Stimulated activated memory B cell treated with anti-CD40 and anti-IgM and Interleukin-4, amounts not matched to agents 10 μg/mL and 1 μg/mL and 100 μg/mL, for 72 hours (primary cell): ENCODE measurements around the gene RAD9B.
A peak's percentile ranks its signal among the peaks of the same experiment; 100 is the strongest.
"Not testable (repeated sequence)": the region's sequence is repeated elsewhere in the genome, so short reads cannot be mapped to it uniquely, and the experiment has no call there.

ENCODE experiments used
- ATAC-seq: fragments of 150-1000 bp; cut with Tn5 transposase; 2 replicates; pipeline ENCODE4 v1.10.0; 2021
- H3K27ac Mint-ChIP-seq: one replicate; pipeline ENCODE4 v1.8.0; 2022; ENCODE audit warnings: mild to moderate bottlenecking, mixed read lengths
- H3K27me3 Mint-ChIP-seq: one replicate; pipeline ENCODE4 v1.8.0; 2022; ENCODE audit warnings: mixed read lengths
- H3K36me3 Mint-ChIP-seq: one replicate; pipeline ENCODE4 v1.8.0; 2022; ENCODE audit warnings: mixed read lengths
- H3K4me1 Mint-ChIP-seq: one replicate; pipeline ENCODE4 v1.8.0; 2022; ENCODE audit warnings: mixed read lengths
- H3K4me3 Mint-ChIP-seq: one replicate; pipeline ENCODE4 v1.8.0; 2022; ENCODE audit warnings: mild to moderate bottlenecking, moderate library complexity, mixed read lengths
- H3K9me3 Mint-ChIP-seq: one replicate; pipeline ENCODE4 v1.8.0; 2022; ENCODE audit warnings: mixed read lengths

Gene RAD9B

DNA sequence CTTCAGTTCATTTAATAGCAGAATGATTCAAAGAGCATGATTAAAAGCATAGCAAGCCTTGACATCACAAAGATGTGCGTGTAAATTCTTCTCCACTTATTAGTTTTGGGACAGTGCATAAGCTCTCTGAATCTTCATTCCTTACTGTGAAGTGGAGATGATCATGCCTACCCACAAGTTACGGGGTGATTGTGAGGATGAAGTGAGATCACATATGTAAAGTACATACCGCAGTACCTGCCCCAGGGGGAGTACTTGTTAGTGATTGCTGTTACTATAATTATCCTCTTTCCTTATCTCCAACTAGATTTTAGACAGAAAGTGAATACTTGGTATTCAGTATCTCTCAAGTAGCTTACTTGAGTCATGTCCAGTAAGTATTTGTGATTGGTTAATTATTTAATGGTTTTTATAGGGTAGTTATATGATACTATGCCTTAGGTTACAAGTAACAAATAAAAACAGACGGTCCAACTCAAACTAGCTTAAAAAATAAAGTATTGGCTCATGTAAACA is 6.0 kb downstream of the RAD9B start:
- H3K4me3 Mint-ChIP-seq = no peak overlapping the region
- no peak overlapping the region for H3K27ac Mint-ChIP-seq
- H3K4me1 Mint-ChIP-seq = no peaks in the 10 kb centered on the region
- no peaks in the 10 kb centered on the region for H3K27me3 Mint-ChIP-seq
- no peaks in the 10 kb centered on the region for H3K36me3 Mint-ChIP-seq
- no peak for ATAC-seq
- no peaks in the 10 kb centered on the region for H3K9me3 Mint-ChIP-seq

DNA sequence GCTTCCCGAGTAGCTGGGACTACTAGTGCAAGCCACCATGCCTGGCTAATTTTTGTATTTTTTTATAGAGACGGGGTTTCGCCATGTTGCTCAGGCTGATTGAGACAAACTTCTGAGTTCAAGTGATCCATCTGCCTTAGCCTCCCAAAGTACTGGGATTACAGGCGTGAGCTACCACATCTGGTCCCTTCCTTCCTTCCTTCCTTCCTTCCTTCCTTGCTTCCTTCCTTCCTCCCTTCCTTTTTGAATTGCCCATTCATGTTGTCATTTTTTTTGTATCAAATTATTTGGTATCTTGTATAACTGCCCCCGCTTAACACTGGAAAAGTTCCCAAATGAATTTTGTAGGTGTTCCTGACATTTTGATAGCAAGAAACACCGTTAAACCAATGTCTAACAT is 11.7 kb downstream of the RAD9B start:
- ATAC-seq = no peak
- no peak overlapping the region for H3K27ac Mint-ChIP-seq
- no peaks in the 10 kb centered on the region for H3K27me3 Mint-ChIP-seq
- no peaks in the 10 kb centered on the region for H3K9me3 Mint-ChIP-seq
- H3K4me3 Mint-ChIP-seq = no peak overlapping the region
- no peaks in the 10 kb centered on the region for H3K4me1 Mint-ChIP-seq
- no peaks in the 10 kb centered on the region for H3K36me3 Mint-ChIP-seq

DNA sequence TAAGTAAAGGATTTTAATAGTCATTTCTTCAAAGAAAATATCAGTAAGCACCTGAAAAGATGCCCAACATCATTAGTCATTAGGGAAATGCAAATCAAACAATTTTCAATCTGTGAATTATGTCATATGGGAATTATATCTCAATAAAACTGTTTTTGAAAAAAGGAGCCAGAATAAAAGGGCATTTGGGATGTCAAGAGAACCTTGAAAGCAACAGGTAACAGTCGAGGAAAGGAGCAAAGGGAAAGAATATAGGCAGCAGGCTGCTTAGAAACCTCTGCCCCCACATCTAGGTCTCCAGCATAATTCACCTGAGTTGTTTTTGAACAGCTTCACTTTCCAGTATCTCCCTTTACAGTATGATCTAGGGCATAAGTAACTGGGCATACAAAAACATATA is 12.2 kb downstream of the RAD9B start:
- no peaks in the 10 kb centered on the region for H3K9me3 Mint-ChIP-seq
- H3K27ac Mint-ChIP-seq = no peak overlapping the region
- ATAC-seq = no peak
- no peaks in the 10 kb centered on the region for H3K4me1 Mint-ChIP-seq
- H3K27me3 Mint-ChIP-seq = no peaks in the 10 kb centered on the region
- H3K36me3 Mint-ChIP-seq = no peaks in the 10 kb centered on the region
- no peak overlapping the region for H3K4me3 Mint-ChIP-seq

DNA sequence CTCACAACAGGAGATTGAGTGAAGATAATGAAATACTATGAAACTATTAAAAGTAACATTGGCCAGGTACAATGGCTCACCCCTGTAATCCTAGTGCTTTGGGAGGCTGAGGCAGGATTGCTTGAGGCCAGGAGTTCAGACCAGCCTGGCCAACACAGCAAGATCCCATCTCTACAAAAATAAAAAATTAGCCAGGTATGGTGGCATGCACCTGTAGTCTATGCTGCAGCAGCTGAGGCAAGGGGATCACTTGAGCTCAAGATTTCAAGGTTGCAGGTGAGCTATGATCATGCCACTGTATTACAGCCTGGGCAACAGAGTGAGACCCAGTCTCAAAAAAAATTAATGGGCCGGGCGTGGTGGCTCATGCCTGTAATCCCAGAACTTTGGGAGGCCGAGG is 14.9 kb downstream of the RAD9B start:
- Mint-ChIP-seq H3K9me3 (no peaks in the 10 kb centered on the region), H3K27me3 (no peaks in the 10 kb centered on the region), H3K4me1 (no peaks in the 10 kb centered on the region), H3K36me3 (no peaks in the 10 kb centered on the region), H3K27ac (no peak overlapping the region), H3K4me3 (no peak overlapping the region)
- no peak for ATAC-seq

DNA sequence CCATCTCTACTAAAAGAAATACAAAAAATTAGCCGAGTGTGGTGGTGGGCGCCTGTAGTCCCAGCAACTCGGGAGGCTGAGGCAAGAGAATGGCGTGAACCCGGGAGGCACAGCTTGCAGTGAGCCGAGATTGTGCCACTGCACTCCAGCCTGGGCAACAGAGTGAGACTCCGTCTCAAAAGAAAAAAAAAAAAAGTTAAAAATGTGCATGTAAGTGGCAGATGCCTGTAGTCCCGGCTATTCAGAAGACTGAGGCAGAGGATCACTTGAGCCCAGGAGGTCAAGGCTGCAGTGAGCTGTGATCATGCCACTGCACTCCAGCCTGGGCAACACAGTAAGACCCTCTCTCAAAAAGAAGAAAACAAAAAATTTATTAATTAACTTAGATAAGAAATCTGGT is 15.9 kb downstream of the RAD9B start:
- H3K36me3 Mint-ChIP-seq, H3K27me3 Mint-ChIP-seq, H3K27ac Mint-ChIP-seq, H3K9me3 Mint-ChIP-seq, ATAC-seq, H3K4me1 Mint-ChIP-seq, H3K4me3 Mint-ChIP-seq: not testable (repeated sequence)

DNA sequence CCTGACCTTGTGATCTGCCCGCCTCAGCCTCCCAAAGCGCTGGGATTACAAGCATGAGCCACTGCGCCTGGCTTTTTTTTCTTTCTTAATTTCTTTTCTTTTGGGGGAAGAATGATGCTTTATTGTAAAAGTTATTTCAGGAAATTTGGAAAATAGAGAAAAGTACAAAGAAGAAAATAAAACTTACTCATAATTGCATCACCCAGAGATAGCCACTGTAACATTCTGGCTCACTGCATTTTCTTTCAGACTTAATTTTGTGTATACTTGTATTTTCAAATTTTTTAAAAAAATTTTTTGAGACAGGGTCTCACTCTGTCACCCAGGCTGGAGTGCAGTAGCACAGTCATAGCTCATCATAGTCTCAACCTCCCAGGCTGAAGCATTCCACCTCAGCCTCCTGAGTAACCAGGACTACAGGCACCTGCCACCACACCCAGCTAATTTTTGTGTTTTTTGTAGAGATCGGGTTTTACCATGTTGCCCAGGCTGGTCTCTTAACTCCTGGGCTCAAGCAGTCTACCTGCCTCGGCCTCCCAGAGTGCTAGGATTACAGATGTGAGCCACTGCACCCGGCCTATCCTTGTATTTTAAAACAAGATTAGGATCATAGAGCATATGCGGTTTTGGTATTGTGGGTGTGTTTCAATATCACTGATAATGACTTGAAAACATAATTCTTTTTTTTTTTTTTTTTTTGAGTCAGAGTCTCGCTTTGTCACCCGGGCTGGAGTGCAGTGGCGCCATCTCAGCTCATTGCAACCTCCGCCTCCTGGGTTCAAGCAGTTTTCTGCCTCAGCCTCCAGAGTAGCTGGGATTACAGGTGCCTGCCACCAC is 19.0 kb downstream of the RAD9B start:
- H3K27ac Mint-ChIP-seq, H3K27me3 Mint-ChIP-seq, ATAC-seq, H3K36me3 Mint-ChIP-seq, H3K4me3 Mint-ChIP-seq, H3K4me1 Mint-ChIP-seq, H3K9me3 Mint-ChIP-seq: not testable (repeated sequence)

DNA sequence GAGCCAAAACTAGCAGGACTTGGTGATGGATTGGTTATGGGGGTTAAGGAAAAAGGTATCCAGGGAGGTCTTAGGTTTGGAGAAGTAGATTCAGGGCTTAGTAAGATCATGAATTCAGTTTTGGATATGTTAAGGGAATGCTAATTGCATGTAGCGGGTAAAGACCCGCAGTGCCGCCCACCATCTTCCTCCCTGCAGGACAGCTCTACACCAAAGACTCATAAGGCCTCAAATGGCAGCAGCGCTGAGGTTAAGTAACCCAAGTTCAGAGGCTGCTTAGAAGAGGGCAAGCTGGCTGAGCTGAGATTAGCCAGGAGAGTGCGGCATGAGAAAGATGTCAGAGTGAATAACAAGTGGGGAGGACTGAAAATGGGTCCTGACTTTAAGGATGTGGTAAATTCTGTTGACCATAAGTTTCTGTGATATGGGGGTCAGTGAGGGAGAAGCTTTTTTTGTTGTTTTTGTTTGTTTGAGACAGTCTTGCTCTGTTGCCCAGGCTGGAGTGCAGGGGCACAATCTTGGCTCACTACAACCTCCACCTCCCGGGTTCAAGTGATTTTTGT is 26.2 kb downstream of the RAD9B start:
- no peak overlapping the region for H3K27ac Mint-ChIP-seq

DNA sequence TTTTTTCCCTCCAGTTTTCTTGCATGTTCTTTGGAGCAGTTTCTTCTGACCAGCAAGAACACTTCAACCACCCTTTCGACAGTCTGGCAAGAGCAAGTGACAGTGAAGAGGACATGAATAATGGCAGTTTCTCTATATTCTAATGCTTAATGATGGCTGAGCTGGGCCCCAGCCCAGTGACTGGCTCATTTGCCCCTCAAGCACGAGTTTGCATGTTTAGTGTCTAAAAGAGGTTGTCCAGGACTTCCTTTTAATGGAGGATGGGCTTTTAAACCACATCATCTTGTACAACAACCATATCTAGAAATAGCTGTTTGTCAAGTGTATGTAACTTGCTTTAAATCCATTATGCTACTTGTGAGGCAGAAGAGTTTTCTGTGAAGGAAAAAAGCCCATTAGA is 28.4 kb downstream of the RAD9B start:
- Mint-ChIP-seq H3K27me3 (no peaks in the 10 kb centered on the region), H3K9me3 (no peaks in the 10 kb centered on the region), H3K27ac (no peak overlapping the region), H3K4me1 (peaks cover 19% of the 10 kb centered on the region), H3K36me3 (peaks cover 43% of the 10 kb centered on the region), H3K4me3 (no peak overlapping the region)
- no peak for ATAC-seq

More for the DNA sequence above, 26.2 kb downstream of the RAD9B start:
- ATAC-seq = no peak
- H3K36me3 Mint-ChIP-seq = peaks cover 28% of the 10 kb centered on the region
- no peaks in the 10 kb centered on the region for H3K9me3 Mint-ChIP-seq
- peaks cover 19% of the 10 kb centered on the region for H3K4me1 Mint-ChIP-seq
- no peaks in the 10 kb centered on the region for H3K27me3 Mint-ChIP-seq
- H3K4me3 Mint-ChIP-seq = no peak overlapping the region

DNA sequence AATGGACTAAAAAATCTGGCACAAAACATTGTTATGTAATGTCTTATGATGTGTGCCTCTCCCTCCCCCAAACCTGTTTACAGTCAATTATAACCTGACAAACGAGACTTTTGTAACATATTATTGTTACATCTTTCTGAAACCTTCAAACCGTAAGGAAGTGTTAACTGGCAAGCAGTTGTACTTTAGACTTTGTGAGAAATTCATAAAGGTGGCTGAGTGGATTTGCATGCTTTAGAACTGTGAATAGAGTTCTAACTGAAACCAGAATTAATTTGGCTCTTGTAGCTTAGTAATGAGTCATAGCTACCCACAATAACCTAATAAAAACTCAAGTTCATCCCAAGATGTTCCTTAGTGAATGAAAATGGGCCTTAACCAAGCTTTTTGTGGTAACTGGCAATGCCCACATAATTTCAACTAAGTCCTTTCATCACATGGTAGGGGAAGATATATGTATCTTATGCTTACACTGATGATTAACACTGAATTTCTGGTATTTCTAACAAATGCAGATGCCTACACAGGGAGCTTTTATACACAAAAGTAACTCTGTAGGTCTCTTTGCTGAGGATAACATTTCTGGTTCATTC is 29.7 kb downstream of the RAD9B start:
- H3K27ac Mint-ChIP-seq = no peak overlapping the region
- ATAC-seq = peak; percentile 72
- peaks cover 19% of the 10 kb centered on the region for H3K4me1 Mint-ChIP-seq
- no peaks in the 10 kb centered on the region for H3K27me3 Mint-ChIP-seq
- H3K36me3 Mint-ChIP-seq = peaks cover 51% of the 10 kb centered on the region
- no peak overlapping the region for H3K4me3 Mint-ChIP-seq
- H3K9me3 Mint-ChIP-seq = no peaks in the 10 kb centered on the region

DNA sequence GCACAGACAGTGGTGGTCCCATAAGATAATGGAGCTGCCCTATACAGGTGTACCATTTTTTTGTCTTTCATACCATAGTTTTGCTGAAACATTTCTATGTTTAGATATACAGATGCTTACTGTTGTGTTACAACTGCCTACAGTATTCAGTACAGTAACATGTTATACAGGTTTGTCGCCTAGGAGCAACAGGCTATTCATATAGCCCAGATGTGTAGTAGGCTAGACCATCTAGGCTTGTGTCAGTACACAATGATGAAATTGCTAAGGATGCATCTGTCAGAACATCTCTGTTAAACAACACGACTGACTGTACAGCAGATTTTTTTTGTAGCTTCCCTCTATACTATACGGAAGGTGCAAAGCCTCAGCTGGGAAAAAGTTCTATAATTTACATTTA is 30.5 kb downstream of the RAD9B start:
- Mint-ChIP-seq H3K27ac (no peak overlapping the region), H3K9me3 (no peaks in the 10 kb centered on the region)

DNA sequence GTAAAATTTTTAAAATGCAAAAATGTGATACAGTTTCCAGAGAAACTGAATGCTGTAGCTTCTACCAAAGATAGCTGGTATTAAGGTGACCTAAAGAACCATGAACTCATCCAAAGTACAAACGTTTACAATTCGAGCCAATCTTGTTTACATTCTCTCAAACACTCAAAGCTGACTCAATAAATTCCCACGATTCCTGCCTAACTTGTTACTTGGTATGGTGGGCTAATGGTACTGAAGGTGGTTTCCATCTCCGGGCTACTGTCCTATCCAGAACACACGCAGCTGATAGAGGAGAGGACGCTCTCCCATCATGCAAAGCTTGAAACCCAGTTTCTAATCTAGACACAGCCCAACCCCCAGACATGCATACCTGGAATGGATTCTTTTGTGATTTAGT is 31.5 kb downstream of the RAD9B start:
- no peak for ATAC-seq
- Mint-ChIP-seq H3K36me3 (peaks cover 60% of the 10 kb centered on the region), H3K4me3 (no peak overlapping the region), H3K4me1 (peaks cover 19% of the 10 kb centered on the region), H3K9me3 (no peaks in the 10 kb centered on the region), H3K27ac (no peak overlapping the region), H3K27me3 (no peaks in the 10 kb centered on the region)

More for the DNA sequence above, 30.5 kb downstream of the RAD9B start:
- Mint-ChIP-seq H3K4me3 (no peak overlapping the region), H3K4me1 (peaks cover 19% of the 10 kb centered on the region), H3K36me3 (peaks cover 59% of the 10 kb centered on the region), H3K27me3 (no peaks in the 10 kb centered on the region)
- ATAC-seq = no peak

DNA sequence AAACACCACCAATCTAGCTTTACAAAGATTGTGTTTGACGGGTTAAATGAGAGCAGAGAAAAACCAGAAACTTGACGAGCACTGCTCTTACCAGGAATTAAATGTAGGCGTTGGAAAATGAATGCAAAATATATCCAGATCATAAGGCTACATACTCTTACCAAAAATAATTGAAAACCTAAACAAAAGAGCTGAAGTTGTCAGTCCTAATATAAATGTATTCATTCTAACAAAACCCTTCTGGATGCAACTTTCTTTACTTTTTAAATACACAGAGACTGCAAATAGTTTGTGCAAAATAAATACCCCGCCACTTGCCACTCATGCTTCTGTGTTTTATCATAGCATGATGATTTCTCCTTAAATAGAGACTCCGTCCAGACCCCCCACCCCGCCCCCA is 32.7 kb downstream of the RAD9B start:
- peaks cover 19% of the 10 kb centered on the region for H3K4me1 Mint-ChIP-seq

DNA sequence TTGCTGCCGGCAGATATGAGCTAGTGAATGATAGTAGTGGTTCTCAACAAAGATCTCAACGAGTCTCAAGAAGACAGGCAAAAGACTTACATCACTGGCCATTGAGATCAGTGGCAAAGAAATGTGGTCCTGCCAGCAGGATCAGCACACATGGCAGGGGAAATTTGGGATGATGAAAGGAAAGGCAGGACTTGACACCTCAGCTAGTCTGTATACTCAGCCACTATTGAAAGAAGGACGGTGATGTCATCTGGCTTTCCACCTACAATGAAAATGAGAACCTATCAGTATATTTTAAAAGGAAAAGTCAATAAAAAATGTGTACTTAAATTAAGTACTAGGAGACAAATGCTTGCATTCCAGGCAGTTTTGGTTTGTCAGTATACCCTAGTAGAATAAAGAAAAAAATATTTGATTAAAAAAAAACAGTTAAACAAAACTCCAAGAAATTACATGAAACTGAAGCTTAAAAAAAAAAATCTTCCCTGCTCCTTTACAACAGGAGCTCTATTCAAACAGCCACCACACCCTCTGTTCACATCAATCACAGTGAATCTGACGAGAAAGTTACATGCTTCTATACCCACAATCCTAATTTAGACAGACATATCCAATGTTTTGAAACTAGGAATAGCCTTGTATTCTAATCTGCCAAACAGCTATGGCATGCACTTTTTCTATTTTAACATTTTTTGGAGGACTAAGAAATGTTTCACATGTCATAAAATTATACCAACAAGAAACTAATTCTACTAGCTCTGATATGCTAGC is 34.9 kb downstream of the RAD9B start:
- Mint-ChIP-seq H3K27ac (no peak overlapping the region), H3K4me1 (peaks cover 2% of the 10 kb centered on the region), H3K27me3 (no peaks in the 10 kb centered on the region), H3K36me3 (peaks cover 53% of the 10 kb centered on the region), H3K4me3 (no peak overlapping the region), H3K9me3 (no peaks in the 10 kb centered on the region)
- ATAC-seq = no peak

More for the DNA sequence above, 32.7 kb downstream of the RAD9B start:
- H3K36me3 Mint-ChIP-seq = peaks cover 58% of the 10 kb centered on the region
- H3K9me3 Mint-ChIP-seq = no peaks in the 10 kb centered on the region
- no peak for ATAC-seq
- no peaks in the 10 kb centered on the region for H3K27me3 Mint-ChIP-seq
- no peak overlapping the region for H3K4me3 Mint-ChIP-seq
- H3K27ac Mint-ChIP-seq = no peak overlapping the region

DNA sequence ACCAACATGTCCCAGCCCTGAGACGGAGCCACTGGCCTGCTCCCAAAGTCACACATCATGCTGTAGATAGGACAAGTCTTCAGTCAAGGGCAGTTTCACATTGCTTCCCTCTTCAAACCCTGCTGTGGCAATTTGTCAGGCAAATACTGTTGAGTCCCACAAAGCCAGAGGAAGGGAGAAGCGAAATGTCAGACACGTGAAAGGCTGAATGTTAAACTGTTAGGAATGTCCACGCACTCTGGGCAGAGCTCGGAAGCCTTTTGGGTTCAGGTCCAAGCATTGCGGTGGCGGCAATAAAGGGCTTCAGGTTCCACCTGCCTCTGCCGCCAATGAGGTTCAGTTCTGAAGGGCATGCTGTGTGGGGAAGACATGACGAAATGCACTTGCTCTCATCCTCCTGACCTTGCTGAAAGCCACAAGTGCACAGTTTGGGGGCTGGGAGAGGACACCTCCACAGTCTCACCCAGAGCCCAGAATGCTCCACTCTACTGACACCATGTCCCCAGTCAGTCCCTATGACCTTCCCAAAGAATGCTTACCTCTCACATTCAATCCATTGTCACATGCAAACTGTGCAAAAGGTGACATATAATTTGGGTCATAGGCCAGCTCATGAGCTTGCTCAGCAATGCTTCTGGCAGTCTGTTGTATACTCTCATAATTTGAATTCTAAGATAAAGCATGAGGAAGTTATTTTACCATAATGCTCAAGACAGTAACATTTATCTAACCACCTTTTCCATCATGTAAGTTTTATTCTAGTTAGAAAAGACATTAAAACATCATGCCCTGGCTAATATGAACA is 35.7 kb downstream of the RAD9B start:
- H3K9me3 Mint-ChIP-seq = no peaks in the 10 kb centered on the region
- H3K36me3 Mint-ChIP-seq = peaks cover 59% of the 10 kb centered on the region
- ATAC-seq = no peak
- H3K4me1 Mint-ChIP-seq = peaks cover 3% of the 10 kb centered on the region
- H3K27ac Mint-ChIP-seq = no peak overlapping the region
- no peak overlapping the region for H3K4me3 Mint-ChIP-seq
- H3K27me3 Mint-ChIP-seq = no peaks in the 10 kb centered on the region
